GM21786 (cell line): ENCODE results near the gene NINJ1.

ENCODE experiments used
- ATAC-seq: cut with Tn5 transposase; IDR thresholded peaks from one replicate; pipeline ENCODE4 v1.9.1; 2021; ENCODE audit not compliant: unreplicated experiment

NINJ1 gene

DNA sequence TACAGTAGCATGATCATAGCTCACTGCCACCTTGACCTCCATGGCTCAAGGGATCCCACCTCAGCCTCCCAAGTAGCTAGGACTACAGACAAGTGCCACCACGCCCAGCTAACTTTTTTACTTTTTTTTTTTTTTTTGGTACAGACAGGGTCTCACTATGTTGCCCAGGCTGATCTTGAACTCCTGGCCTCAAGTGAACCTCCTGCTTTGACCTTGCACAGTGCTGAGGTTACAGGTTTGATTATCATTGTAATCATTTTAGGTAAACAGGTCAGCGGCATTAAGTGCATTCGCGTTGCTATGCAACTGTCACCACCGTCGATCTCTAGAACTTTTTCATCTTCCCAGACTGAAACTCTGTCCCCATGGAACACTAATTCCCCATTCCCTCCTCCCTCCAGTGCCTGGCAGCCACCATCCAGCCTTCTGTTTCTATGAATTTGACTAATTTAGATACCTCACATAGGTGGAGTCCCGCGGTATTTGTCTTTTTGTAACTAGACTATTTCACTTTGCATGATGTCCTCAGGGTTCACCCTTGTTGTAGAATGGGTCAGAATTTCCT, 43.9 kb downstream of the NINJ1 start:
- no peak for ATAC-seq

DNA sequence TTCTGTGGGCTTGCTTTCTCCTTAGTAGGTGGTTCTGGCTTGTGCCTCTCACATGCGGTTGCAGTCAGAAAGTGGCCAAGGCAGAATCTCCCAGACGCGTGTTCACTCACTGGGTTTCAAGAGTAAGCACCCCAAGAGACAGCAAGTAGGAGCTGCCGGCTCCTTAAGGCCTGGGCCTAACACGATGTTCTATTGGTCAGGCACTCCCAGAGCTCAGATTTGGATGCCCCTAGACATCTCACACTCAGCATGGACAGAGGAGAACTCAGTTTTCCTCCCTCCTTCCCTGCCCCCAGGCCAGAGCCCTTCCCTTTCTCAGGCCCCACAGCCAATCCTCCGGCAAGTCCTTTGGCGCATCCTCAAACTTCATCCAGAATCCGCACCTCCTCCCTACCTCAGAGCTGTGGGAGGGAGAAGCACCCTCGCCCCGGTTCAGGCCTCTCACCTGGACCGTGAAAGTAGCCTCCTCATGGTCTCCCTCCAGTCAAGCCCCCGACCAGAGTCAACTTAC, 44.5 kb downstream of the NINJ1 start:
- ATAC-seq, result no peak

DNA sequence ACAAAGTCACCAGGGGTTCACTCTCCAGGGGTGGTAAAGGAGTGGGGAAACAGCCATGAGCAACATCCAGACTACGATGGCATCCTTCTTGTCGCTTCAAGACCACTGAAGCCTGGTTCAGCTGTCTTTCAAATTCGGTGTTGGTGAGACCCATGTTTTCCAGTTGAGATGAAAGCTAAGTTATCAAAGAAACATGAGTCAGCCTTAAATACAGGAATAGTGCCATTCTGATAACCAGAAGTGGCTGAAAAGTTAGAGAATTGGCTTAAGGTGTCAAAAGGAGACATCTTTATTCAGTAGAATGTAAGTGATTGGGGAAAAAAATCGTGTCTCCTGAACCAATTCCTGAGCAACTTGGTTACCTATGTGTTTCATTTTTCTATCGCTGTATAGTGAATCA, 45.0 kb downstream of the NINJ1 start:
- no peak for ATAC-seq

DNA sequence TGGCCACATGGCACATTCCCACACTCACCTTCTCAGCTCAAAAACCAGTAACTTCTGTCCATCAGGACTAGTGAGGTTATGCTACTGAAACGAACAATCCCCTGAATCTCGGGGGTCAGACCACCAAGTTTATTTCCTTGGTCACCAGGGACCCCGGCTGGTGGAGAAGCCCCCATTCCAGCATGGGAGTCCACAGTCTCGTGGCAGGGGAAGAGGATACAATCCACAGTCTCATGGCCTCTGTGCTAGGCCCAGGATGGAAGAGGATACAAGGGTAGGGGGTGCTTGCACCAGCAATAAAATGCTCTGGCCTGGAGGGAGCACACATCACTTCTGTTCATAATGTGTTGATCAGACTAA, 45.4 kb downstream of the NINJ1 start:
- ATAC-seq, result no peak

DNA sequence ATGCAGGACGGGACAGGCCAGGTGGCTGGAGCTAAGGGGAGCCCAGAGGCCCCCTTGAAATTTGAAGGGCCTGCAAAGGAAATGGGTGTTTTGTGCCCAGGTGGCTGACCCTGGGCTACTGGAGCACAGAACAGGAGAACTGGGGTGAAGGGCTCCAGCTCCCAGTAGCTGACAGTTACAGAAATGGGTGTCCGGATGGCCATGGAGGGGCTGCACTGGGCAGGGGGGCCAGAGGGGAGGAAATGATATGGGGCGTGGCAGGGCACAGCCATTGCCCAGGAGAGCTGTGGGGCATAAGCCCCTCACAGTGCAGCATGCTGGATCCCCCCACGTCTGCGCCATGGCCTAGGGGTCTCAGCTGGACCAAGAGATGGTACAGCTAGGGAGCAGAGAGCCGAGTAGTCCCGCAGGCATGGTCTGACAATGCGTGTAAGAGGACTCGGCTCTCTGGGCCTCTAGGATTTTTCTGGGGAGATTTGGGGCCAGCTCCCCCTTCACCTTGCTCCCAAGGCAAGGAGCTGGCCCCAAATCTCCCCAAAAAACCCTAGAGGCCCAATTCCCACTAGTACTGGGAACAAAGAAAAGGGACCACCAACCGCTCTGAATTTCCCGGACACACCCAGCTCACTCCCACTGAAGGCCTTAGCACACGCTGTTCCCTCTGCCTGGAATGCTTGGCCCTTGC, 45.9 kb downstream of the NINJ1 start:
- no peak for ATAC-seq

DNA sequence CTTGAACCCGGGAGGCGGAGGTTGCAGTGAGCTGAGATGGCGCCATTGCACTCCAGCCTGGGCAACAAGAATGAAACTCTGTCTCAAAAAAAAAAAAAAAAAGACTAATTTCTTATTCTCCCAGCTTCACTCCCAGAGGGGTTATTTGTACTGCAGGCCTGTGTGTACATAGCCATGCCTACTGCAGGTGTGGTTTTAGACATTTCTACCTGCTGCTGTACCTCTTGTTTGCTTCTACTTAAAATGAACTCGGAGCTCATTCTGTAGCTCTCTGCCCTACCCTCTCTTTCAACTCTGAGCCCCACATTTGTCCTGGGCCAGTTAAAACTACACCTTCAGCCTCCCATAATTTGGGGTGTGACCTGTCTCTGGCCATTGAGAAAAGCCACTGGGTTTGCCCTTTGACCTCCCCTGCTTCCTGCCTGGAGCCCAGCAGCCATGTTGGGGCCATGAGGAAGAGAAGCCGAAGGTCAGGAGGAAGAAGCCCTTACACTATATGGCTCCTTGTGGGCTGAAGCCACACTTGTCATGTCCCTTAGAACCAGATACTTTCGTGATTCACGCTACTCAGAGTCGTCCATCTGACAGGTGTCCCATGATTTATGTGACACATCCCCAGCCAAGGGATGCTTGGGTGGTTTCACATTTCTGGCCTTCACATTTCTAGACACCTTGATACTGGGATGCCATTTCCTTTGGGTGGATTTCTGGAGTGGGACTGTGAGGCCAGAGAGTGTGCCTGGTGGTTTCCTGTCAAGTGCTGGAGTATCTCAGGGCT, 47.4 kb downstream of the NINJ1 start:
- no peak for ATAC-seq

DNA sequence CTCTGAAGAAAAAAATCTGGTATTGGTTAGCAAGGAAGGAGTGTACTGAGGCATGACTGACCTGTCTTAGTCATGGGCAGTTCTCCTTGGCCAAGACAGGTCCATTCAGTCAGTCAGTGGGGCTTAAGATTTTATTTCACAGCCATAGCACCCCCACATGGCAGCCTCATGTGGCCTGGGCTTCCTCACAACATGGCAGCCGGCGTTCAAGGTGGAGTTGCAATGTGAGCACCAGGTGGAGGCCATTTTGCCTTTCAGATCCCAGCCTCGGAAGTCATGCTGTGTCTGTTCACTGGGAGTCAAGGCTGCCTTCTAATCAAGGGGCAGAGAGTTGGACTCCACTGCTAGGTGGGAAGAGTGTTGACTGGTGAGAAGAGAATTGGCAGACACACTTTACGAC, 48.4 kb downstream of the NINJ1 start:
- no peak for ATAC-seq

DNA sequence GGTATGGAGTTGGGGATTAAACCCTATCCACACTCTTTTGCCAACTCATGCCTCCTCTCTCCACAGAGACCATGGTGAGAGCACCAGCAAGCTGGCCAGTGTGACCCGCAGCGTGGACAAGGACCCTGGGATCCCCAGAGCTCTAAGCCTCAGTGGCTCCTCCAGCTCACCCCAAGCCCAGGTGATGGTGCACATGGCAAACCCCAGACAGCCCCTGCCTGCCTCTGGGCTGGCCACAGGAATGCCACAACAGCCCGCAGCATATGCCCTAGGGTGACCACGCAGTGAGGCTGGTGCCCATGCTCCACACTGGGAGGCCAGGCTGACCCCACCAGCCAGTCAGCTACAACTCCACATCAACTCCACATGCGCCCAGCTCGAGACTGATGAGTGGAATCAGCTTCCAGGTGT, 49.6 kb downstream of the NINJ1 start:
- ATAC-seq, result no peak

DNA sequence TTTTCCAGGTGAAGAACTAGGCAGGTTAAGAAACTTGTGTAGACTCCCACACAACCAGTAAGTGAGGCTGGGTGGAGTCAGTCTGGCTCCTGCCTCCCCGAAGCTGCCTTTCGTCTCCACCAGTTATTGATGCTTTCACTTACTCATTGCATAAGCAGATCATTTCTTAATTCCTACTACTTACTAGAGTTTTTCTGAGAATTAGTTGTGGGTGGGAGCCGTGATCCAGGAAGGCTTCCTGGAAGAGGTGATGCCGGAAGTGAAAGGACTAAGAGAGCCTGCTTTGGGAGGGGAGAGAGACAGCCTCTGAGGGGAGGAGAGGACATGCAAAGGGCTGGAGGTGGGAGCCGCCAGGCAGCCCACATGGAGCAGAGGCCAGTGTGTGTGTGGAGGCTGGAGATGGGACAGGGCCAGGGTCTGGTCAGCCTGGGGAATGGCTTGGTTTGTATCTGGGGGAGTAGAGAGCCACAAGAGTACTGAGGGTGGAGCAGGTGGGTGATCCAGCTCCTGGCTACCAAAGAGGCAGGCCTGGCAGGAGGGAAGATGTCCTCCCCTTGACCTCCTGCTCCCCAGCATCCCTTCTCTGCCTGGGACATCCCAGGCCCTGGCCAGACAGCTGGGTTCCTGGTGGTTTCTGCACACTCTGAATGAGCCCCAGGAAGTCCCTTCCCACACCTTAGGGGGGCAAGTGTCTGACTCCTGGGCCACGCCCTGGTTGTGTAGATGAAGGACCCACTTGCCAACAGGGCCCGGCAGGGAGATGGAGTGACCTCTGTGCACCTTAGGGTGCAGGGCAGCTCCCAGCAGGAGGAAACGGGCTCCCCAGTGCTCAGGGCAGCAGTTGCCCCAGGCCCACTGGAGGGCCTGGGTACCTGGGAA, 50.2 kb downstream of the NINJ1 start:
- no peak for ATAC-seq

DNA sequence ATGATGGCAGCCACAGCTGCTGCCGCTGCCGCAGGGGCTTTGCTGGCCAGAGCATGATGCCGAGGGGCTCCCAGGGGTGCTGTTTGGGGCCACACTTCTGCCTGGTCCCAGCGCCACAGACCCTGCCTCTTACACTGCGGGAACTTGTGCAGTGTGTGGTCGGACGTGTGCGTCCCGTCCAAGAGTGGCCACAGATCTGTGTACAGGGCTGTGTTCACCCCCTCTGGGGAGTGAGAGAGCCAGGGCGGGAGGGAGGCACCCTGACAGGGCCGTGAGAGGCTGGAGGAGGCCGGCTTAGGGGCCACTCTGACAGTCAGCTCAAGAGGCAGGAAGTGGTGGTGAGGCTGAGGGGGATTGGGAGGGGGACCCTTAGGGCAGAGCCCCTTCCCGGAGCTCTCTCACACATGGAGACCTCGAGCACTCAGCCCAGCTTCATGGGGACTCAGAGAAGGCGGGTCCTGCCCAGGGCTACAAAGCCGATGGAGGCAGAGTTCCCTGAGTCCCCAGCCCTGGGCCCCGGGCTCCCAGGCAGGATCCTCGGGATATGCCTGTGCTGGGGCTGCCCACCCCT, 51.1 kb downstream of the NINJ1 start:
- no peak for ATAC-seq

DNA sequence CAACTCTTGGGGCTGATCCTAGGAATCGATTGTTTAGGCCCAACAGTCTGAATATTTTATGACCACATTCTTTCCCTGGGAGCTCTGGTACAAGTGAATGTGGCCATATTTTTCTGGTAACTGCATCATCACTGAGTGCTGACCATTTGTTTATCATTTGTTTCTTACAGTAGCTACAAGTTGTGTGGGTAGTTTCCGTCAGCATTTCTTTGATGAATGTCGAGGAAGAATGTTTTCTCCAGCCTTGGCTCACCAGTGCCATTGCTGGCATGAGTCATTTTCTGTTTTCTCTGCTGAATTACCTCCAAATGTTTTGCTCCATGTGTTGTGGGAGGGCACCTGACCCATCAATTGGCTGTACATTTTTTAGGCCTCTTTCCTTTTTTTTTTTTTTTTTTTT, 52.1 kb downstream of the NINJ1 start:
- no peak for ATAC-seq

DNA sequence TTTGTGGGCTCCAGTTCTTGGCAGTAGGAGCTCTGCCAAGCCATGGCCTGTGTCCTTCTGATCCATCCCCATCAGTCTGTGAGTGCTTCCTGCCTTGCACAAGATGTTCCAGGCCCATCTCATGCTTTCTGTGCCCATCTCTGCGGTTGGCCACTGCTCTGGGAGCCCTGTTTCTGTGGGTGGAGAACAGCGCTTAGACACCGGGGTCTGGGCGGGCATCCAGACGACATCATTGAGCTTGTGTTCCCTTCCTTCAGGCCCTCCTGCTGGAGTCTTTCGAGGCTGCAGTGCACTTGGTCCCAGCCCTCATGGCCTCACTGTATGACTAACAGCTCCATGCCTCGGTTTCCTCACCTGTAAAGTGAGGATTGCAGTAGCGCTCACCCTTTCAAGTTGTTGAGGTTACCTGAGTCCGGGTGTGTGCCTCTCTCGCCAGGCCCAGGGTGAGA, 52.9 kb downstream of the NINJ1 start:
- ATAC-seq, result no peak

DNA sequence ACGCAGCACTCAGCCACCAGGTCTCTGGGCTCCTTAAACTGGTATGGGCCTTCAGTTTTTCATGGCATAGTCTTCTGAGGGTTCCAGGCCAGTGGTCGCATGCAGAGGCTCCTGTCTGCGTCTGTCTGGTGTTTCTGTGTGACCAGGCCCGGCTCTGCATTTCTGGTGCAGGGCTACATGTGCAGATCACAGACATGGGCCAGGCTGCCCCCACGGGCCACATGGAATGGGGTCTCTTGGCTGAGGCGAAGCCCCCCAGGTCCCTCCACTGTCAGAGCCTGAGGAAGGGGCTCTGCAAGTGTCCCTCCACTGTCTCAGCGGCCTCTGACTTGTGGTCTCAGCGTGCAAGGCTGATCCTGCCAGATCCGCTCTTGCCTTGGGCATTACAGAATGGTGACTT, 53.6 kb downstream of the NINJ1 start:
- ATAC-seq, result no peak

DNA sequence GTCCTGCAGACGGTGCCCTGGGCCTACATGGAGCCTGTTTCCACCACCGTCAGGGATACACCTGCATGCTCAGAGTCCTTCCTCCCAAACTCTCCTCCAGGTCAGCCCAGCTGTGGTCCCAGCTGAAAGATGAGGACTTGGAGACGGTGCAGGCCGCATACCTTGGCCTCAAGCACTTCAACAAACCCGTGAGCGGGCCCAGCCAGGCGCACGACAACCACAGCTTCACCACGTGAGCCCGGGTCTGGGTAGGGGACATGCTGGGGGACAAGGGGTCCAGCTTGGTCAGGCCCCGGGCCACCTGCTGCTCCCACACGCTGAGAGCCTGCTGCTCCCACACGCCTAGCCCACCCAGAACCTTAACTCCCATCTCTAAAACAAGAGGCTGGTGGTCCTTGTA, 54.7 kb downstream of the NINJ1 start:
- ATAC-seq, result no peak

DNA sequence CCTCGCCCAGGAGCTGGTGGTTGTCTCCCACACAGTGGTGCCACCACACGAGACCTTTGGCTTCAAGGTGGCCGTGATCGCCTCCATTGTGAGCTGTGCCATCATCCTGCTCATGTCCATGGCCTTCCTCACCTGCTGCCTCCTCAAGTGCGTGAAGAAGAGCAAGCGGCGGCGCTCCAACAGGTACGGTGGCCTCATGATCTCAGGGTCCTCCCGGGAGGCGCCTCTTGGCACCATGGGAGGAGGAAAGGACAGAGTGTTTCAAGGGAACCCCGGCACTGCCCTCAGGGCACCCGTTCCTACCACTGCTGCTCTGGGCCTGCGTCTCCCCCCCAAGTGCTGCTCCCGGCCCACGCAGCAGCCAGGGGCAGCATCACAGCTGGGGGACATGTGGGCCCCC, 56.2 kb downstream of the NINJ1 start:
- ATAC-seq, result no peak

DNA sequence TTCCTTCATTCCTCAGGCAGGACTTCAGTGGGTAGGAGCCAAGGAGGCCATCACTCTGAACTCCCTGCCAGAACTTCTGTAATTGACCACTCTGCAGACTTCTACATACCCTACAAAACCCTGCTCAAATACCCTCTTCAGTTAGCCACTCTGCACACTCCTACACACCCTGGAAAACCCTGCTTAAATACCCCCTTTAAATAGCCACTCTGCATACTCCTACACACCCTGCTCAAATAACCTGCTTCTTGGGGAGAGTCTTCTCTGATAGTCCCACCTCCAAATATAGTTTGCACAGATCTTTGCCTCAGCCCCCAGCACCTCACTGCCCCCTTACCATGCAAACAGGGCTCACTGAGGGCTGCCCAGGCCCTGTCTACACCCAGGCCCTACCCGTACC, 56.7 kb downstream of the NINJ1 start:
- no peak for ATAC-seq

DNA sequence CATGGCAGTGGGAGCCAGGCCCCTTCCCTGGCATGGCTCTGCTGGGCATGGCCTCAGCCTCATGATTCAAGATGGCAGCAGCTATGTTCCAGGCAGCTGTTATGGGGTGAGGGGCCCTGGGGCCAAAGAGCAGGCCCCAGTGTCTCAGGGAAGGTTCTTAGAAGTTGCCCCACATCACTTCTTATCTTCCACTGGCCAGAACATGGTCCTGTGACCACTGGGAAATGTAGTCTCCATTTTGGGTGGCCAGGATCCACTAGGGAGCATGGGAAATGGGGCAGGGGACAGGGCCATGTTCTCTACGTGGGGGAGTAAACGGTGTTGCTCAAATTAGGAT, 57.3 kb downstream of the NINJ1 start:
- no peak for ATAC-seq

DNA sequence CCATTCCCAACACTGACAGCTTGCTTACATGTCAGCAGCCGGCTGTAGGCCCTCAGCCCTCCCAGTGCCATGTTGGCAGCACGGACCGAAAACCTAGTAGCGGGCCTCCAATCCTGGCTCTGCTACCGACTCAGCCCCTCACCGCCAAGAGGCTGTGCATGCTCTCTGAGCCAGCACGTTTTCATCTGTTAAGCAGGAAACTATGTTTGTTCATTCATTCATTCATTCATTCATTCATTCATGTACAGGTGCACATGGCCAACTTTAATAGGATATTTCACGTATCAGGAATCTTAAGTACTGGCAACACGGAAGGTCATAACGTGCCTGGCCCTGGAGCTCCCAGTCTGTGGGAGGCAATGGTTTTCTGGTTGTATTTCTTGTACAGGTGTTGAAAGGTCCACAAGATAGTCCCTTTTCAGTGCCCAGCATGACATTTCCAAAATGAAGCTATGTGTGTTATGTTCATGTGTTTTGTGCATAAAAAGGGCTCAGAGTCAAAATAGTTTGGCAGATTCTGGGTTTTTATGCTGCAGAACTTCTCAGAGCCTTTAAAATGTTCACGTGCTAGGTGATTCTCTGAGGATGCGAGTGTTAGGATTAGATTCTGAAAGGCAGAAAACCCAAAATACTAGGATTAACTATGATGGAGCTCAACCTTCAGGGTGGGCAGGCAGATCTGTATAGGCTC, 57.8 kb downstream of the NINJ1 start:
- no peak for ATAC-seq

DNA sequence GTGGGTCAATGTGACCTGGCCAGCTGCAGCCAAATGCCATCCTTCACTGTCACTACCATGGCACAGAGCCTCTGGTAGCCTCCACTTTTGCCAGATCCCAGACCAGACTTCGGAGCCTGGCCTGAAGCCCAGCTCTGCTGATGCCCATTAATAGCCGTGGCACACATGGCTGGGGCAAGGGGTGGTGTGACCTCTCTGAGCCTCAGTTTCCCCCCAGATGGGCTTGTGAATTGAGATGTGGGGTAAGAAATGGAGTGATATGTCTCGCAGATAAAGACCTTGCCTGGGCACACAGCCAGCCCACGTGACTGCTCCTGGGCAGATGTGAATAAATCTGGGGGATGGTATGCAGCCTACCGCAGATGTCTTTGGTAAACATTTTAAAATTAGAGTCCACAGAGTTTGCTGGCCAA, 61.7 kb downstream of the NINJ1 start:
- ATAC-seq, result no peak
